Testis (tissue), 3 donors: ENCODE measurements around the gene WDFY4. TPM values are rescaled to one million over a fixed set of nuclear protein-coding genes. Genes with fewer than 3 reads are reported as not detected.

Source experiments
- DNase-seq: peaks from one replicate; pipeline ENCODE4 v3.0.0-alpha.2; 2019
- H3K27ac ChIP-seq, 2 donors: fragments of 200-600 bp; sonication (generic); one replicate each; pipeline ENCODE4 v1.5.1; 2019
- H3K27me3 ChIP-seq: fragments of 200-600 bp; sonication (generic); one replicate; pipeline ENCODE4 v1.5.1; 2019
- H3K36me3 ChIP-seq: fragments of 200-600 bp; sonication (generic); one replicate; pipeline ENCODE4 v1.5.1; 2017; ENCODE audit warnings: low read depth; ENCODE audit errors: missing control alignments
- H3K4me1 ChIP-seq: fragments of 200-600 bp; sonication (generic); one replicate; pipeline ENCODE4 v1.5.1; 2019
- H3K4me3 ChIP-seq, 2 donors: fragments of 200-600 bp; sonication (generic); one replicate each; pipeline ENCODE4 v1.5.1; 2017 to 2019
- H3K9me3 ChIP-seq: fragments of 200-600 bp; sonication (generic); one replicate; pipeline ENCODE4 v1.5.1; 2017
- CTCF ChIP-seq, 3 experiments: fragments of 450-650 bp in 2 of 3; fragments of 200-600 bp in 1 of 3; sonication (generic) in 1 of 3; IDR thresholded peaks; one replicate each; pipeline ENCODE4 v1.5.1; 2016 to 2019; ENCODE audit warnings: antibody characterized with exemption in 3 of 3, mild to moderate bottlenecking in 2 of 3, moderate library complexity in 1 of 3
- POLR2A ChIP-seq: fragments of 450-650 bp; IDR thresholded peaks from one replicate; pipeline ENCODE4 v1.6.1; 2017; ENCODE audit warnings: antibody characterized with exemption, mild to moderate bottlenecking, moderate library complexity
- WGBS, 2 donors: methylation state at CpG; one replicate each; pipeline ENCODE4 v1.1.5; 2018; 5-methylcytosine and 5-hydroxymethylcytosine counted together
- intact Hi-C: fragments of 100-400 bp; cut with DNase I; formaldehyde crosslinking; loops from one replicate; pipeline ENCODE4 v1.15.1; 2023; ENCODE audit warnings: low total_unique reads
- polyA plus RNA-seq: library from polyadenylated mRNA; stranded (reverse); fragments of 350-450 nt; fragmentation: Illumina TruSeq; extraction: RNeasy Lipid Tissue Mini Kit (QIAGEN cat#74804); gene quantifications from one replicate; pipeline ENCODE4 v1.2.3, GENCODE V29; 2014; ENCODE audit warnings: low read depth, low replicate concordance; ENCODE audit not compliant: insufficient read depth
- total RNA-seq, 2 donors: library from RNA; depleted of rRNA; stranded (reverse); fragments of >200 nt; gene quantifications; one replicate each; pipeline ENCODE4 v1.2.3, GENCODE V29; 2016

WDFY4 gene
- total and polyA plus RNA-seq, 3 donors from 2014 or later = 10.2 to 21.5 (median 18.4) TPM

- no peak overlapping the region for H3K27ac ChIP-seq
- intact Hi-C loops = no loop called here
- TF ChIP-seq CTCF (IDR thresholded peaks at IDR 0.05) (no peak), POLR2A (no peak)
- no peaks in the 10 kb centered on the region for H3K27me3 ChIP-seq
- no peaks in the 10 kb centered on the region for H3K36me3 ChIP-seq
- DNase-seq = no peak
- WGBS, 2 donors = 78 to 79% methylated on average over 2 of the region's 2 CpGs
- no peaks in the 10 kb centered on the region for H3K9me3 ChIP-seq
- H3K4me1 ChIP-seq = no peaks in the 10 kb centered on the region
- no peak overlapping the region for H3K4me3 ChIP-seq
Observed at GRCh38 chr10:48740988-48741387, 56.3 kb downstream of the WDFY4 start.

DNA sequence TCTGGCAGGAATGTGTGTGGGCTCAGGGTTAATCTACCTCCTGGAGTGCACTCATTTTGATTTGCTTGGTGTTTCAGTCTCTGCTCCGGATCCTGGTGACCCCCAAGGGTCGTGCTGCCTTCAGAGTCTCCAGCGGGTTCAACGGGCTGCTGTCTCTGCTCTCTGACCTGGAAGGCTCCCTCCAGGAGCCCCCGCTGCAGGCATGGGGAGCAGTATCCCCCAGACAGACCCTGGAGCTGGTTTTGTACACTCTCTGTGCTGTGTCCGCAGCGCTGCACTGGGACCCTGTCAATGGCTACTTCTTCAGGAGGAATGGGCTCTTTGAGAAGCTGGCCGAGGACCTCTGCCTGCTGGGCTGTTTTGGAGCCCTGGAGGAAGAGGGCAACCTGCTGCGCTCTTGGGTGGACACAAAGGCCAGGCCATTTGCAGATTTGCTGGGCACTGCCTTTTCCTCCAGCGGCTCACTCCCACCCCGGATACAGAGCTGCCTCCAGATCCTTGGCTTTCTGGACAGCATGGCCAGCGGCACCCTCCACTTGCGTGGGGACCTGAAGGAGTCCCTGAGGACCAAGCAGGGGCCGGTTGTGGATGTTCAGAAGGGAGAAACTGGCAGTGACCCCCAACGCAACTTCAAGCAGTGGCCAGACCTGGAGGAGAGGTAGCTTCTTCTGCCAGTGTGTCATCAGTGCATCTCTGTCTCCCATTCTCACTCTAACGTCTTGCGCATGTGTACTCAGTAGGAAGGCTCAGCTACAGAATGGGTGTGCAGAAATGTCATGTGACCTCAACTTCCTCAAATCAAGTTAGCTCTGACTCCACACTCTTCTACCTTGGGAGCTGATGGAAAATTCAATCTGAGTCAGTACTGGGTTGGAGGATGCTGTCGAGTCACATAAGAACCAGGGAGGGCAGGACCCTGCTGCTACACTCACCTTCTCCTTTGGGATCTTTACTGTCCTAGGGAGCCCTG is 58.5 kb downstream of the WDFY4 start:
- H3K36me3 ChIP-seq = no peaks in the 10 kb centered on the region
- no peak for DNase-seq

GRCh38 chr10:48744587-48744986 is 59.9 kb downstream of the WDFY4 start:
- DNase-seq = no peak
- H3K4me3 ChIP-seq = no peak overlapping the region
- H3K36me3 ChIP-seq = no peaks in the 10 kb centered on the region
- intact Hi-C loops = no loop called here
- no peaks in the 10 kb centered on the region for H3K27me3 ChIP-seq
- no peak overlapping the region for H3K27ac ChIP-seq
- WGBS, 2 donors = 81 to 96% methylated on average over 6 of the region's 6 CpGs
- no peaks in the 10 kb centered on the region for H3K4me1 ChIP-seq
- no peaks in the 10 kb centered on the region for H3K9me3 ChIP-seq
- TF ChIP-seq POLR2A = no peak
- TF ChIP-seq CTCF (IDR thresholded peaks at IDR 0.05) = no peak

More for the DNA sequence above, 58.5 kb downstream of the WDFY4 start:
- TF ChIP-seq POLR2A (no peak), CTCF (IDR thresholded peaks at IDR 0.05) (no peak)
- H3K4me1 ChIP-seq = no peaks in the 10 kb centered on the region
- intact Hi-C loops = no loop called here
- no peak overlapping the region for H3K27ac ChIP-seq
- WGBS, 2 donors = 79 to 85% methylated on average over 7 to 18 of the region's 18 CpGs
- no peaks in the 10 kb centered on the region for H3K9me3 ChIP-seq
- H3K4me3 ChIP-seq = no peak overlapping the region
- H3K27me3 ChIP-seq = no peaks in the 10 kb centered on the region

DNA sequence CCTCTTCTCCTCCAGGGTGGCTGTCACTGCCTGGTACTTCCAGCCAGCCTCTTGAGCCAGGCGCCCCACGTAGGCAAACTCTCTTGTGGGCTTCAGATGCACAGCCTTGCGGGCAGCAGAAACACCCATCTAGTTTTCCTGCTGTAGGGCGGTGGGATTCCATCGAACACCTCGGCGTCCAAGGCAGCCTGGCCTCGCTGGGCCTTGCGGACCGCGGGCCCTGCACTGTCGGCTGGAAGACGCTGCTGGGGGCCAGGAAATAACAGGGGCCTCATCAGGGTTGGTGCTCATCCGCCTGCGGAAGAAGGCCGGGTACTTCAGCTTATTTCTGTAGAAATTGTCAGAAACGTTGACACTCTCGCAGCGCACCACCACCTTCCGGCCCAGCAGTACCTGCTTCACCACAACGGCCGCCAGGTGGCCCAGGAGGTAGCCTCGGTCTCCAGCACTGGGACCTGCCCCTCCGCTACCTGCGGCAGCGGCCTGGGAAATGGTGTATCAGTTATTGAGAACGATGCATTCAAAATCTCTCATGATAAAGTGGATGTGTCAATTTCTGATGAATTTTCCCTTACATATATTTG is 61.1 kb downstream of the WDFY4 start:
- Histone ChIP-seq H3K27ac (no peak overlapping the region), H3K27me3 (no peaks in the 10 kb centered on the region), H3K4me1 (no peaks in the 10 kb centered on the region), H3K4me3 (peak overlapping the region; percentile 16 to 46), H3K36me3 (no peaks in the 10 kb centered on the region), H3K9me3 (no peaks in the 10 kb centered on the region)
- intact Hi-C loops = no loop called here
- 41 to 66% methylated on average over 27 of the region's 27 CpGs for WGBS, 2 donors
- no peak for TF ChIP-seq POLR2A
- no peak for TF ChIP-seq CTCF (IDR thresholded peaks at IDR 0.05)
- peak; percentile 49 for DNase-seq
